ENCODE measurements around the gene ANTKMT.

The ANTKMT gene

GRCh38 chr16:766008-766819 is 45.3 kb downstream of the ANTKMT start:
- DNase-seq = no peak

- DNase-seq = peak in 1 of 5 donors; percentile 11
These were observed 46.1 kb downstream of the ANTKMT start for GRCh38 chr16:766820-767640.

DNA sequence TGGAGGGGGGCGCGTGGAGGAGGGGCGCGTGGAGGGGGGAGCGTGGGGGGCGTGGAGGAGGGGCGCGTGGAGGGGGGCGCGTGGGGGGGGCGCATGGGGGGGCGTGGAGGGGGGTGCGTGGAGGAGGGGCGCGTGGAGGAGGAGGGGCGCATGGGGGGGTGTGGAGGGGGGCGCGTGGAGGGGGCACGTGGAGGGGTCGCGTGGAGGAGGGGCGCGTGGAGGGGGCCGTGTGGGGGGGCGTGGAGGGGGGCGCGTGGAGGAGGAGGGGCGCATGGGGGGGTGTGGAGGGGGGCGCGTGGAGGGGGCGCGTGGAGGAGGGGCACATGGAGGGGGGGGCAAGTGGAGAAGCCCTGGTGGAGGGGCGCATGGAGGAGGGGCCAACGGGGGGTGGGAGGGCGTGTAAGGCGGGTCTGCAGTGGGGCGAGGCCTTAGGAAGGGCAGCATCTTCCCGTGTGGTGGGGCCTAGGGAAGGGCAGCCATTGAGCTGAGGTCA is 46.8 kb downstream of the ANTKMT start:
- no peak for DNase-seq

DNA sequence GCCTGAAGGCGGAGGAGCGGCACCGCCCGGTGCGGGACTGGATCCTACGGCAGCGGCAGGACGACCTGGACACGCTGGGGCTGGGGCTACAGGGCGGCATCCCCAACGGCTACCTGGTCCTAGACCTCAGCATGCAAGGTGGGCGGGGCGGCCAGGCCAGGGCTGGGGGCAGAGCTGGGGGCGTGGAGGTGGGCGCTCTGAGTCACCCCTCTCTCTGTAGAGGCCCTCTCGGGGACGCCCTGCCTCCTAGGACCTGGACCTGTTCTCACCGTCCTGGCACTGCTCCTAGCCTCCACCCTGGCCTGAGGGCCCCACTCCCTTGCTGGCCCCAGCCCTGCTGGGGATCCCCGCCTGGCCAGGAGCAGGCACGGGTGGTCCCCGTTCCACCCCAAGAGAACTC is 47.5 kb downstream of the ANTKMT start:
- DNase-seq = no peak

GRCh38 chr16:769184-769784 is 48.3 kb downstream of the ANTKMT start:
- no peak for DNase-seq

DNA sequence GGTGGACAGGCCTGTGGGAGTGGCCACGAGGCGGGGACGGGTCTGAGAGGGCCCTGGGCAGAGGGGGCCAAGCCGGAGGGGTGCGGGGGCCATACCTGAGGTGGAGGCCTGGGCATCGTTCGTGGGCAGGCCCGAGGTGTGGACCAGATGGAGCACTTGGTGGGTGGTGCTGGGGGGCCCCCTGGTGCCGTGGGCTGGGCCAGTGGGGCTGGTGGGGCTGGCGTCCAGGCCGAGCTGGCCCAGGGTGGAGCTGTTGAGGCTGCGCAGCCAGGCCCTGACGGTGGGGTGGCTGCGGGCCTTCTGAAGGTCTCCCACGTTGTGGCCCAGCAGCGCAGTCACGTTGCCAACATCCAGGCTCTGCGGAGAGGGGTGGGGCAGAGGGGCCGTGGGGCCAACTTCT is 49.0 kb downstream of the ANTKMT start:
- no peak for DNase-seq

DNA sequence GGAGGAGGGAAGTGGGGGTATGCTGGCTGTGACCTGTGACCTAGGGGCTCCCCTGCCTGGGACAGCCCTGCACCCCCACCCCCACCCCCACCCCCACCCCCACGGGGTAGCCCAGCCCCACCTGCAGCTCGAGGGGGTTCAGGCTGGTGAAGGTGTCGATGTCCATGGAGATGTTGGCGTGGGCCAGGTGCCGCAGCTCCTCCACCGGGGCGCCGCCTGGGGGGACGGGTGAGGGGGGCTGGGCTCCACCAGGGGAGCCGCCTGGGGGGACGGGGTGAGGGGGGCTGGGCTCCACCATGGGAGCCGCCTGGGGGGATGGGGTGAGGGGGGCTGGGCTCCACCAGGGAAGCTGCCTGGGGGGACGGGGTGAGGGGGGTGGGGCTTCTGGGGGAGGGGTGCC is 49.5 kb downstream of the ANTKMT start:
- DNase-seq = no peak

Data from T-helper 1 cell (primary cell).